ENCODE measurements around the gene FBXO2. TPM values are rescaled to one million over a fixed set of nuclear protein-coding genes. Genes with fewer than 3 reads are reported as not detected.
"Not testable (repeated sequence)": the region's sequence is repeated elsewhere in the genome, so short reads cannot be mapped to it uniquely, and the experiment has no call there.

The FBXO2 gene
- total RNA-seq, 1 donor from 2014 or later, result 1.0 TPM

- H3K4me3 Mint-ChIP-seq, result no peak overlapping the region
- peaks cover 5% of the 10 kb centered on the region for H3K27me3 Mint-ChIP-seq
- no peaks in the 10 kb centered on the region for H3K9me3 Mint-ChIP-seq
- no peaks in the 10 kb centered on the region for H3K4me1 Mint-ChIP-seq
- H3K36me3 Mint-ChIP-seq (ENCODE audit: low read depth), result no peaks in the 10 kb centered on the region
- intact Hi-C loops (cut with micrococcal nuclease), result no loop called here
- DNase-seq, result no peak
- no peak overlapping the region for H3K27ac Mint-ChIP-seq
Observed at GRCh38 chr1:11620405-11620804, 33.8 kb downstream of the FBXO2 start.

GRCh38 chr1:11617741-11618140 is 36.5 kb downstream of the FBXO2 start:
- H3K9me3 Mint-ChIP-seq, result no peaks in the 10 kb centered on the region
- H3K27me3 Mint-ChIP-seq, result peaks cover 1% of the 10 kb centered on the region
- no peaks in the 10 kb centered on the region for H3K36me3 Mint-ChIP-seq (ENCODE audit: low read depth)
- no peak for DNase-seq
- H3K27ac Mint-ChIP-seq, result no peak overlapping the region
- H3K4me3 Mint-ChIP-seq, result no peak overlapping the region
- intact Hi-C loops (cut with micrococcal nuclease), result no loop called here
- no peaks in the 10 kb centered on the region for H3K4me1 Mint-ChIP-seq

GRCh38 chr1:11617314-11617713 is 36.9 kb downstream of the FBXO2 start:
- Mint-ChIP-seq H3K4me1 (no peaks in the 10 kb centered on the region), H3K9me3 (no peaks in the 10 kb centered on the region), H3K27ac (no peak overlapping the region), H3K27me3 (peaks cover 1% of the 10 kb centered on the region), H3K4me3 (no peak overlapping the region), H3K36me3 (ENCODE audit: low read depth) (no peaks in the 10 kb centered on the region)
- DNase-seq, result no peak
- intact Hi-C loops (cut with micrococcal nuclease), result no loop called here

- DNase-seq, result no peak
- no peak overlapping the region for H3K27ac Mint-ChIP-seq
- no peaks in the 10 kb centered on the region for H3K9me3 Mint-ChIP-seq
- H3K36me3 Mint-ChIP-seq (ENCODE audit: low read depth), result no peaks in the 10 kb centered on the region
- H3K27me3 Mint-ChIP-seq, result peaks cover 1% of the 10 kb centered on the region
- intact Hi-C loops (cut with micrococcal nuclease), result no loop called here
- no peaks in the 10 kb centered on the region for H3K4me1 Mint-ChIP-seq
- H3K4me3 Mint-ChIP-seq, result no peak overlapping the region
Observed at GRCh38 chr1:11616766-11617165, 37.5 kb downstream of the FBXO2 start.

GRCh38 chr1:11615090-11615489 is 39.1 kb downstream of the FBXO2 start:
- no peak for DNase-seq

GRCh38 chr1:11613347-11613746 is 40.9 kb downstream of the FBXO2 start:
- no peaks in the 10 kb centered on the region for H3K27me3 Mint-ChIP-seq

More at GRCh38 chr1:11615090-11615489, 39.1 kb downstream of the FBXO2 start:
- intact Hi-C loops (cut with micrococcal nuclease), result no loop called here
- Mint-ChIP-seq H3K4me1 (no peaks in the 10 kb centered on the region), H3K27ac (no peak overlapping the region), H3K4me3 (no peak overlapping the region), H3K9me3 (no peaks in the 10 kb centered on the region), H3K36me3 (ENCODE audit: low read depth) (no peaks in the 10 kb centered on the region), H3K27me3 (no peaks in the 10 kb centered on the region)

GRCh38 chr1:11611638-11612327 is 42.4 kb downstream of the FBXO2 start:
- DNase-seq, result no peak
- no peaks in the 10 kb centered on the region for H3K4me1 Mint-ChIP-seq
- H3K27ac Mint-ChIP-seq, result peak overlapping the region; percentile 22
- H3K27me3 Mint-ChIP-seq, result no peaks in the 10 kb centered on the region
- intact Hi-C loops (cut with micrococcal nuclease), result no loop called here
- H3K9me3 Mint-ChIP-seq, result no peaks in the 10 kb centered on the region
- no peaks in the 10 kb centered on the region for H3K36me3 Mint-ChIP-seq (ENCODE audit: low read depth)
- no peak overlapping the region for H3K4me3 Mint-ChIP-seq

More at GRCh38 chr1:11613347-11613746, 40.9 kb downstream of the FBXO2 start:
- no peaks in the 10 kb centered on the region for H3K36me3 Mint-ChIP-seq (ENCODE audit: low read depth)
- intact Hi-C loops (cut with micrococcal nuclease), result no loop called here
- H3K4me3 Mint-ChIP-seq, result no peak overlapping the region
- DNase-seq, result no peak
- no peaks in the 10 kb centered on the region for H3K9me3 Mint-ChIP-seq
- H3K4me1 Mint-ChIP-seq, result no peaks in the 10 kb centered on the region
- H3K27ac Mint-ChIP-seq, result no peak overlapping the region

GRCh38 chr1:11610629-11611180 is 43.5 kb downstream of the FBXO2 start:
- Mint-ChIP-seq H3K36me3 (ENCODE audit: low read depth) (no peaks in the 10 kb centered on the region), H3K9me3 (no peaks in the 10 kb centered on the region), H3K27me3 (peaks cover 2% of the 10 kb centered on the region), H3K4me3 (no peak overlapping the region), H3K4me1 (no peaks in the 10 kb centered on the region), H3K27ac (no peak overlapping the region)
- intact Hi-C loops (cut with micrococcal nuclease), result no loop called here
- no peak for DNase-seq

GRCh38 chr1:11609378-11609777 is 44.9 kb downstream of the FBXO2 start:
- H3K9me3 Mint-ChIP-seq; H3K4me1 Mint-ChIP-seq; H3K4me3 Mint-ChIP-seq; DNase-seq; H3K27me3 Mint-ChIP-seq; intact Hi-C loops (cut with micrococcal nuclease); H3K27ac Mint-ChIP-seq; H3K36me3 Mint-ChIP-seq (ENCODE audit: low read depth): not testable (repeated sequence)

GRCh38 chr1:11608596-11609130 is 45.6 kb downstream of the FBXO2 start:
- H3K27ac Mint-ChIP-seq; H3K4me1 Mint-ChIP-seq; intact Hi-C loops (cut with micrococcal nuclease); H3K36me3 Mint-ChIP-seq (ENCODE audit: low read depth); H3K9me3 Mint-ChIP-seq; H3K4me3 Mint-ChIP-seq; DNase-seq; H3K27me3 Mint-ChIP-seq: not testable (repeated sequence)

GRCh38 chr1:11606775-11607174 is 47.5 kb downstream of the FBXO2 start:
- H3K27ac Mint-ChIP-seq, result no peak overlapping the region
- peaks cover 2% of the 10 kb centered on the region for H3K27me3 Mint-ChIP-seq
- no peaks in the 10 kb centered on the region for H3K9me3 Mint-ChIP-seq
- intact Hi-C loops (cut with micrococcal nuclease), result no loop called here
- no peak overlapping the region for H3K4me3 Mint-ChIP-seq
- H3K4me1 Mint-ChIP-seq, result no peaks in the 10 kb centered on the region
- no peaks in the 10 kb centered on the region for H3K36me3 Mint-ChIP-seq (ENCODE audit: low read depth)
- DNase-seq, result no peak

GRCh38 chr1:11602981-11603380 is 51.2 kb downstream of the FBXO2 start:
- intact Hi-C loops (cut with micrococcal nuclease), result no loop called here
- Mint-ChIP-seq H3K9me3 (no peaks in the 10 kb centered on the region), H3K4me3 (no peak overlapping the region), H3K36me3 (ENCODE audit: low read depth) (no peaks in the 10 kb centered on the region), H3K27ac (no peak overlapping the region), H3K4me1 (no peaks in the 10 kb centered on the region), H3K27me3 (peaks cover 2% of the 10 kb centered on the region)
- no peak for DNase-seq

- H3K9me3 Mint-ChIP-seq, result no peaks in the 10 kb centered on the region
- no peak overlapping the region for H3K27ac Mint-ChIP-seq
- DNase-seq, result no peak
- no peak overlapping the region for H3K4me3 Mint-ChIP-seq
- H3K4me1 Mint-ChIP-seq, result no peaks in the 10 kb centered on the region
- intact Hi-C loops (cut with micrococcal nuclease), result no loop called here
- no peaks in the 10 kb centered on the region for H3K36me3 Mint-ChIP-seq (ENCODE audit: low read depth)
- H3K27me3 Mint-ChIP-seq, result peaks cover 2% of the 10 kb centered on the region
Observed at GRCh38 chr1:11602424-11602823, 51.8 kb downstream of the FBXO2 start.

- H3K27me3 Mint-ChIP-seq, result peaks cover 2% of the 10 kb centered on the region
- no peak for DNase-seq
- no peaks in the 10 kb centered on the region for H3K9me3 Mint-ChIP-seq
- intact Hi-C loops (cut with micrococcal nuclease), result no loop called here
- no peaks in the 10 kb centered on the region for H3K4me1 Mint-ChIP-seq
- H3K27ac Mint-ChIP-seq, result no peak overlapping the region
- no peaks in the 10 kb centered on the region for H3K36me3 Mint-ChIP-seq (ENCODE audit: low read depth)
- no peak overlapping the region for H3K4me3 Mint-ChIP-seq
Observed at GRCh38 chr1:11600836-11601235, 53.4 kb downstream of the FBXO2 start.
